Measurements from ENCODE around the gene WDPCP. TPM values are rescaled to one million over a fixed set of nuclear protein-coding genes. Genes with fewer than 3 reads are reported as not detected.

WDPCP gene
- total and polyA plus RNA-seq, 2 of the 4 experiments (the other 2 are of a cell fraction): 2.2 to 10.2 TPM

DNA sequence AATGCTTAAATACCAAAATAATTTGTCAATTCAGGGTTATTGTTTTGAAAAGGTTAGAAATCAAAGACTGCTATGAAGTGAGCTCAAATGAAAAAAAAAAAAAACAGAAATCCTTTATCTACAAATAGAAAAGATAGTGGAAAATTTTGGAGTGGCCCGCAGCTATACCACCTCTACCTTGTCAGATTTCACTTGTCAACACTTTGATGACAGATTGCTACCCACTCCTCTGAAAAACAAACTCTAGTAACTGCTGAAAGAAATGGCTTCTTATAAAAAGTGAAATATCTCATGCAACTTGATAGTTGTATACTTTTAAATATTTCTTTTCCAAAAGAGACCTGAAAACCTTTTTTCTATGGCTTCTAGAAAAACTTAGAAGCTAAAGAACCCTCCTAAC lies 84.5 kb downstream of the WDPCP start:
- no peak for DNase-seq
- Histone ChIP-seq H4K5ac (ENCODE audit: low read depth, low read length) (no peak overlapping the region), H3K9me3 (ENCODE audit: control insufficient read depth, insufficient read depth, low read length) (no peaks in the 10 kb centered on the region), H2AK5ac (ENCODE audit: low read depth, low read length) (no peak overlapping the region), H2AFZ (replicated peaks; ENCODE audit: low read length, poor library complexity) (no peak overlapping the region), H2BK5ac (ENCODE audit: low read depth, low read length, poor library complexity, severe bottlenecking) (no peak overlapping the region), H2BK120ac (ENCODE audit: low read depth, low read length) (no peak overlapping the region), H3K4me2 (ENCODE audit: low read depth, low read length) (no peak overlapping the region), H3K27ac (ENCODE audit: insufficient read depth, low read length) (no peak overlapping the region), H4K91ac (ENCODE audit: insufficient read depth, low read depth, low read length) (no peak overlapping the region), H3K27me3 (ENCODE audit: control insufficient read depth, insufficient read depth, low read length) (no peaks in the 10 kb centered on the region), H3K4me1 (ENCODE audit: control insufficient read depth, insufficient read depth, low read length) (no peaks in the 10 kb centered on the region), H4K20me1 (ENCODE audit: insufficient read depth, low read length) (no peaks in the 10 kb centered on the region), H2BK20ac (ENCODE audit: low read depth, low read length) (no peak overlapping the region), H4K8ac (ENCODE audit: low read depth in 2 of 2, low read length in 2 of 2) (no peak overlapping the region), H3K4ac (ENCODE audit: low read depth, low read length) (no peak overlapping the region), H3K18ac (ENCODE audit: low read depth, low read length) (no peak overlapping the region), H2AK9ac (replicated peaks; ENCODE audit: low read depth, low read length, poor library complexity) (no peak overlapping the region), H3K23ac (ENCODE audit: low read depth, low read length) (no peak overlapping the region), H2BK15ac (ENCODE audit: low read depth, low read length) (no peak overlapping the region), H3K79me1 (ENCODE audit: low read depth in 1 of 2, low read length in 2 of 2) (no peaks in the 10 kb centered on the region), H3K56ac (ENCODE audit: extremely low read depth, insufficient read depth, low read length) (no peak overlapping the region), H3K9me1 (ENCODE audit: insufficient read depth, low read length) (no peaks in the 10 kb centered on the region), H3K36me3 (ENCODE audit: control insufficient read depth, insufficient read depth, low read length) (no peaks in the 10 kb centered on the region), H3K9ac (ENCODE audit: low read depth, low read length) (no peak overlapping the region), H3K4me3 (ENCODE audit: insufficient read depth, low read depth, low read length) (no peak overlapping the region), H3K14ac (replicated peaks; ENCODE audit: low read depth, low read length) (no peak overlapping the region)
- intact Hi-C loops (cut with micrococcal nuclease): no loop called here
- no peak for TF ChIP-seq NFE2L2 (IDR thresholded peaks at IDR 0.05; ENCODE audit: low read depth, low read length)
- TF ChIP-seq RFX5 (IDR thresholded peaks at IDR 0.05; ENCODE audit: low read depth, low read length): no peak
- no peak for TF ChIP-seq USF2 (IDR thresholded peaks at IDR 0.05; ENCODE audit: low read depth, low read length)
- TF ChIP-seq MAZ (IDR thresholded peaks at IDR 0.05; ENCODE audit: borderline replicate concordance, low read depth, low read length): no peak
- TF ChIP-seq, protein P1, sequence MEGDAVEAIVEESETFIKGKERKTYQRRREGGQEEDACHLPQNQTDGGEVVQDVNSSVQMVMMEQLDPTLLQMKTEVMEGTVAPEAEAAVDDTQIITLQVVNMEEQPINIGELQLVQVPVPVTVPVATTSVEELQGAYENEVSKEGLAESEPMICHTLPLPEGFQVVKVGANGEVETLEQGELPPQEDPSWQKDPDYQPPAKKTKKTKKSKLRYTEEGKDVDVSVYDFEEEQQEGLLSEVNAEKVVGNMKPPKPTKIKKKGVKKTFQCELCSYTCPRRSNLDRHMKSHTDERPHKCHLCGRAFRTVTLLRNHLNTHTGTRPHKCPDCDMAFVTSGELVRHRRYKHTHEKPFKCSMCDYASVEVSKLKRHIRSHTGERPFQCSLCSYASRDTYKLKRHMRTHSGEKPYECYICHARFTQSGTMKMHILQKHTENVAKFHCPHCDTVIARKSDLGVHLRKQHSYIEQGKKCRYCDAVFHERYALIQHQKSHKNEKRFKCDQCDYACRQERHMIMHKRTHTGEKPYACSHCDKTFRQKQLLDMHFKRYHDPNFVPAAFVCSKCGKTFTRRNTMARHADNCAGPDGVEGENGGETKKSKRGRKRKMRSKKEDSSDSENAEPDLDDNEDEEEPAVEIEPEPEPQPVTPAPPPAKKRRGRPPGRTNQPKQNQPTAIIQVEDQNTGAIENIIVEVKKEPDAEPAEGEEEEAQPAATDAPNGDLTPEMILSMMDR (conservative IDR thresholded peaks at IDR 0.05; ENCODE audit: low read depth, low read length): no peak
- BruUV-seq (replicated peaks): no TSS peak
- no peak for ATAC-seq (ENCODE audit: low read depth)
- CTCF ChIA-PET: no interaction called here
- in situ Hi-C loops (cut with MboI; ENCODE audit: low sequenced_read_pairs): no loop called here
- dilution Hi-C loops (cut with HindIII; ENCODE audit: low sequenced_read_pairs, unreplicated experiment): no loop called here
- POLR2A ChIA-PET (ENCODE audit: unreplicated experiment): no interaction called here
- WGBS, 2 experiments (ENCODE audit: extremely low coverage in 2 of 2, insufficient read length in 1 of 2): no CpG with 5 or more reads among the region's 1 CpG

All from IMR-90 (cell line).